WTC11 (cell line): ENCODE data around the gene MAP7D2. TPM values are rescaled to one million over a fixed set of nuclear protein-coding genes. Genes with fewer than 3 reads are reported as not detected.

Source experiments
- ATAC-seq: fragments of 200-7000 bp; cut with Tn5 transposase; 2 replicates; pipeline ENCODE4 v1.10.0; 2021; ENCODE audit warnings: mild to moderate bottlenecking, moderate library complexity
- CTCF ChIA-PET: fragments of 300-600 bp; sonication (Branson Sonifier 250); formaldehyde crosslinking; loops from one replicate; lab custom pipeline; 2021; ENCODE audit warnings: antibody characterized with exemption; lab: Charles Lee
- POLR2A ChIA-PET: fragments of 350-600 bp; sonication (Branson Sonifier 250); formaldehyde crosslinking; loops from one replicate; lab custom pipeline; 2021; ENCODE audit warnings: antibody characterized with exemption; lab: Charles Lee
- DNase-seq: peaks from one replicate; pipeline ENCODE4 v3.0.0; 2021; ENCODE audit warnings: low spot score
- H3K27ac Mint-ChIP-seq: 2 replicates; pipeline ENCODE4 v1.8.0; 2021; ENCODE audit warnings: mixed read lengths
- H3K27me3 Mint-ChIP-seq: 2 replicates; pipeline ENCODE4 v1.8.0; 2021; ENCODE audit warnings: low read depth, mild to moderate bottlenecking, moderate library complexity, mixed read lengths
- H3K36me3 Mint-ChIP-seq: 2 replicates; pipeline ENCODE4 v1.8.0; 2021; ENCODE audit warnings: mixed read lengths
- H3K4me1 Mint-ChIP-seq: 2 replicates; pipeline ENCODE4 v1.8.0; 2022; ENCODE audit warnings: mixed read lengths
- H3K4me3 Mint-ChIP-seq: 2 replicates; pipeline ENCODE4 v1.8.0; 2021; ENCODE audit warnings: mild to moderate bottlenecking, moderate library complexity, mixed read lengths
- H3K9me3 Mint-ChIP-seq: 2 replicates; pipeline ENCODE4 v1.8.0; 2021; ENCODE audit warnings: mixed read lengths
- AFF4 ChIP-seq: sonication (generic); formaldehyde crosslinking; IDR thresholded peaks from 2 replicates; pipeline ENCODE4 v1.8.1; 2023; ENCODE audit warnings: mild to moderate bottlenecking, missing genetic modification reagents, borderline replicate concordance
- ATF1 ChIP-seq: sonication (generic); formaldehyde crosslinking; IDR thresholded peaks from 2 replicates; pipeline ENCODE4 v1.8.1; 2023; ENCODE audit warnings: mild to moderate bottlenecking, moderate library complexity, missing genetic modification reagents
- ATF3 ChIP-seq: sonication (generic); formaldehyde crosslinking; conservative IDR thresholded peaks from 2 replicates; pipeline ENCODE4 v1.8.1; 2022; ENCODE audit warnings: mild to moderate bottlenecking, missing genetic modification reagents
- CREB1 ChIP-seq: sonication (generic); formaldehyde crosslinking; IDR thresholded peaks from 2 replicates; pipeline ENCODE4 v1.8.0; 2023; ENCODE audit warnings: mild to moderate bottlenecking, missing genetic modification reagents
- E2F5 ChIP-seq: sonication (generic); formaldehyde crosslinking; IDR thresholded peaks from 2 replicates; pipeline ENCODE4 v1.8.1; 2022; ENCODE audit warnings: mild to moderate bottlenecking, moderate library complexity, missing genetic modification reagents
- ERG ChIP-seq: fragments of 250-450 bp; sonication (Bioruptor Pico); IDR thresholded peaks from 2 replicates; pipeline ENCODE4 v1.8.0; 2021; ENCODE audit warnings: mild to moderate bottlenecking
- MYBL2 ChIP-seq: sonication (generic); formaldehyde crosslinking; IDR thresholded peaks from 2 replicates; pipeline ENCODE4 v1.8.1; 2023; ENCODE audit warnings: mild to moderate bottlenecking, moderate library complexity, missing genetic modification reagents
- NR2C2 ChIP-seq: sonication (generic); formaldehyde crosslinking; IDR thresholded peaks from 2 replicates; pipeline ENCODE4 v1.8.0; 2022; ENCODE audit warnings: mild to moderate bottlenecking, missing genetic modification reagents
- OVOL2 ChIP-seq: fragments of 250-450 bp; sonication (Bioruptor Pico); IDR thresholded peaks from 2 replicates; pipeline ENCODE4 v1.9.0; 2021; ENCODE audit warnings: mild to moderate bottlenecking, borderline replicate concordance
- SMAD3 ChIP-seq: sonication (generic); formaldehyde crosslinking; IDR thresholded peaks from 2 replicates; pipeline ENCODE4 v1.8.0; 2022; ENCODE audit warnings: missing genetic modification reagents, mild to moderate bottlenecking, borderline replicate concordance
- STAT6 ChIP-seq: sonication (generic); formaldehyde crosslinking; conservative IDR thresholded peaks from 2 replicates; pipeline ENCODE4 v1.8.1; 2023; ENCODE audit warnings: mild to moderate bottlenecking, low read depth, missing genetic modification reagents, moderate library complexity
- TEAD1 ChIP-seq: sonication (generic); formaldehyde crosslinking; IDR thresholded peaks from 2 replicates; pipeline ENCODE4 v1.8.0; 2022; ENCODE audit warnings: mild to moderate bottlenecking, missing genetic modification reagents
- ZNF281 ChIP-seq: sonication (generic); formaldehyde crosslinking; IDR thresholded peaks from 2 replicates; pipeline ENCODE4 v1.8.0; 2023; ENCODE audit warnings: mild to moderate bottlenecking, missing genetic modification reagents
- ZNF317 ChIP-seq: sonication (generic); formaldehyde crosslinking; IDR thresholded peaks from 2 replicates; pipeline ENCODE4 v1.8.1; 2023; ENCODE audit warnings: low read depth, mild to moderate bottlenecking, moderate library complexity, missing genetic modification reagents, borderline replicate concordance
- ZNF423 ChIP-seq: fragments of 250-450 bp; sonication (Bioruptor Pico); IDR thresholded peaks from 2 replicates; pipeline ENCODE4 v2.1.2; 2022; ENCODE audit warnings: mild to moderate bottlenecking, moderate library complexity
- total RNA-seq: library from RNA; stranded (reverse); gene quantifications from 3 replicates; pipeline ENCODE4 v1.2.3, GENCODE V29; 2021

Gene MAP7D2
- total RNA-seq, 1 experiment from 2014 or later, result 0.57 TPM

- TF ChIP-seq STAT6 (CRISPR knock-in tag), result no peak
- TF ChIP-seq MYBL2 (CRISPR knock-in tag), result no peak
- no peak for TF ChIP-seq ATF3 (CRISPR knock-in tag)
- TF ChIP-seq CREB1, result no peak
- TF ChIP-seq ATF1, result no peak
- no peak for TF ChIP-seq ERG (CRISPR knock-in tag)
- TF ChIP-seq ZNF317 (CRISPR knock-in tag), result no peak
- no peak for TF ChIP-seq E2F5 (CRISPR knock-in tag)
- no peak for TF ChIP-seq AFF4 (CRISPR knock-in tag)
These were observed 87.0 kb downstream of the MAP7D2 start (continued) for GRCh38 chrX:20029728-20030127.

- Mint-ChIP-seq H3K9me3 (no peaks in the 10 kb centered on the region), H3K4me3 (no peak overlapping the region), H3K27ac (no peak overlapping the region), H3K27me3 (no peaks in the 10 kb centered on the region), H3K4me1 (peaks cover 4% of the 10 kb centered on the region), H3K36me3 (no peaks in the 10 kb centered on the region)
- ATAC-seq, result no peak
- DNase-seq, result no peak
- ChIA-PET CTCF (no interaction called here), POLR2A (no interaction called here)
- TF ChIP-seq NR2C2 (CRISPR knock-in tag) (no peak), SMAD3 (CRISPR knock-in tag) (no peak), TEAD1 (CRISPR knock-in tag) (no peak), ZNF423 (CRISPR knock-in tag) (no peak), OVOL2 (CRISPR knock-in tag) (no peak), ZNF281 (CRISPR knock-in tag) (no peak)
These were observed 88.1 kb downstream of the MAP7D2 start for GRCh38 chrX:20028588-20028987.
